K562 (cell line): Measurements from ENCODE around the gene KCNH2. TPM values are rescaled to one million over a fixed set of nuclear protein-coding genes. Genes with fewer than 3 reads are reported as not detected.

Experiments used
- ATAC-seq: fragments of 200-7000 bp; cut with Tn5 transposase; 3 replicates; pipeline ENCODE4 v1.9.1; 2020; ENCODE audit warnings: moderate library complexity
- BruUV-seq: library from RNA; stranded (reverse); fragments of 400-500 nt; replicated peaks from 2 replicates; lab custom pipeline; 2021; lab: Mats Ljungman, UMichigan
- CTCF ChIA-PET: fragments of 300-600 bp; formaldehyde crosslinking; extraction: SDS; loops from one replicate; lab custom pipeline; 2021; ENCODE audit warnings: low intra/inter-chr PET ratio; lab: Yijun Ruan, JAX
- POLR2A ChIA-PET: fragments of 300-600, 350-650 bp; sonication (Branson Sonifier 250); formaldehyde crosslinking; extraction: SDS; loops from one replicate; lab custom pipeline; 2021; ENCODE audit warnings: antibody characterized with exemption, inconsistent platforms; lab: Yijun Ruan, JAX
- DNase-seq, 4 experiments: peaks; one replicate each; pipeline versions ENCODE4 v3.0.0 to v3.0.0-alpha.2; 2011 to 2018; ENCODE audit warnings: low spot score in 3 of 4, mixed read lengths in 3 of 4; ENCODE audit errors: extremely low read depth in 1 of 4
- FAIRE-seq: peaks from 2 replicates; lab custom pipeline; 2011; peaks lifted over from hg19 to GRCh38; lab: Jason Lieb, UNC
- H2AFZ ChIP-seq: 2 replicates; pipeline ENCODE4 v1.6.0; 2011; ENCODE audit warnings: low read depth, low read length, control low read depth, inconsistent platforms
- H3K27ac ChIP-seq: fragments of 200-600 bp; 3 replicates; pipeline ENCODE4 v1.8.0; 2011; ENCODE audit warnings: low read depth, mild to moderate bottlenecking, control low read depth, inconsistent platforms, low read length, moderate library complexity, mixed read lengths; ENCODE audit errors: extremely low read depth
- H3K27me3 ChIP-seq, 2 experiments: fragments of 300-600 bp in 1 of 2; 2 replicates in 1 of 2; 3 replicates in 1 of 2; pipeline versions ENCODE4 v1.6.0 to v1.8.0; 2011; ENCODE audit warnings: inconsistent platforms in 2 of 2, low read length in 2 of 2, mild to moderate bottlenecking in 1 of 2, mixed read lengths in 1 of 2, moderate library complexity in 1 of 2; ENCODE audit not compliant: control insufficient read depth in 2 of 2, insufficient read depth in 2 of 2
- H3K36me3 ChIP-seq: fragments of 300-600 bp; 3 replicates; pipeline ENCODE4 v1.8.0; 2011; ENCODE audit warnings: mild to moderate bottlenecking, low read length, inconsistent platforms; ENCODE audit not compliant: control insufficient read depth, insufficient read depth
- H3K4me1 ChIP-seq, 2 experiments: fragments of 200-600 bp in 1 of 2; replicated peaks in 1 of 2; 2 replicates in 1 of 2; 3 replicates in 1 of 2; pipeline versions ENCODE4 v1.5.1 to v1.8.0; 2011; ENCODE audit warnings: inconsistent platforms in 2 of 2, low read length in 2 of 2, mild to moderate bottlenecking in 1 of 2, mixed read lengths in 1 of 2, moderate library complexity in 1 of 2; ENCODE audit not compliant: control insufficient read depth in 2 of 2, insufficient read depth in 2 of 2
- H3K4me2 ChIP-seq: 2 replicates; pipeline ENCODE4 v1.6.1; 2011; ENCODE audit warnings: low read length, control low read depth, inconsistent platforms, mixed read lengths; ENCODE audit not compliant: insufficient read depth
- H3K4me3 ChIP-seq: fragments of 200-600 bp; sonication (generic), shearing (Covaris generic); 2 replicates; pipeline ENCODE4 v1.5.1; 2016; ENCODE audit warnings: control low read depth, inconsistent platforms
- H3K79me2 ChIP-seq: fragments of 200-600 bp; 3 replicates; pipeline ENCODE4 v1.8.0; 2011; ENCODE audit warnings: low read length, inconsistent platforms; ENCODE audit not compliant: control insufficient read depth, insufficient read depth
- H3K9ac ChIP-seq, 2 experiments: 2 replicates each; pipeline versions ENCODE4 v1.6.0 to v1.6.1; 2011; ENCODE audit warnings: low read depth in 2 of 2, low read length in 2 of 2, control low read depth in 1 of 2, inconsistent platforms in 1 of 2, mild to moderate bottlenecking in 1 of 2, mixed read lengths in 1 of 2; ENCODE audit not compliant: insufficient read depth in 1 of 2
- H3K9me1 ChIP-seq: one replicate; pipeline ENCODE4 v1.6.0; 2011; ENCODE audit warnings: inconsistent platforms, mild to moderate bottlenecking, low read length, moderate library complexity; ENCODE audit not compliant: control insufficient read depth, insufficient read depth
- H3K9me3 ChIP-seq: replicated peaks from 2 replicates; pipeline ENCODE4 v1.5.1; 2011; ENCODE audit warnings: low read depth, low read length, inconsistent platforms; ENCODE audit not compliant: control insufficient read depth, insufficient read depth
- H4K20me1 ChIP-seq: replicated peaks from 2 replicates; pipeline ENCODE4 v1.6.1; 2011; ENCODE audit warnings: low read length, inconsistent platforms, mixed read lengths; ENCODE audit not compliant: control insufficient read depth, insufficient read depth
- FUS ChIP-seq: fragments of 200-400 bp; formaldehyde crosslinking; optimal IDR thresholded peaks from 2 replicates; pipeline ENCODE3; 2017; ENCODE audit warnings: low read depth, low read length
- KLF1 ChIP-seq: fragments of 450-650 bp; IDR thresholded peaks from 2 replicates; pipeline ENCODE4 v1.6.1; 2016; ENCODE audit warnings: missing genetic modification characterization, missing compliant biosample characterization
- WGBS: fragments of 100-300 bp; shearing (Covaris generic); methylation state at CpG from one replicate; pipeline ENCODE4 v1.1.6; 2016; ENCODE audit warnings: low coverage, mixed read lengths; ENCODE audit not compliant: insufficient coverage; ENCODE audit errors: missing lambda C conversion rate; 5-methylcytosine and 5-hydroxymethylcytosine counted together
- in situ Hi-C: fragments of 300-500 bp; cut with MboI; formaldehyde crosslinking; loops from 4 replicates; pipeline ENCODE4 v1.15.0; 2018; ENCODE audit warnings: inconsistent platforms, mixed read lengths
- intact Hi-C: fragments of 100-400 bp; cut with micrococcal nuclease; formaldehyde crosslinking; loops from 2 replicates; pipeline ENCODE4 v1.14.2; 2022
- polyA plus RNA-seq, 8 experiments: library from polyadenylated mRNA; depleted of rRNA in 4 of 8; stranded (reverse) in 5 of 8; unstranded in 3 of 8; fragments of >200 nt; fragmentation: Nextera tagmentation in 2 of 8; fragmentation: Illumina TruSeq in 1 of 8; extraction: Ambion mirVana in 2 of 8; extraction: Trizol in 1 of 8; gene quantifications; 2 replicates each; pipeline versions ENCODE4 v1.2.1 to v1.2.3, GENCODE V29; 2011 to 2014; ENCODE audit warnings: inconsistent platforms in 1 of 8, missing spikeins in 1 of 8
- total RNA-seq, 7 experiments: library from RNA; depleted of rRNA in 6 of 7; stranded (reverse); fragments of >200 nt in 6 of 7; fragmentation: Illumina TruSeq in 2 of 7; extraction: Trizol in 2 of 7; gene quantifications; 2 replicates each; pipeline versions ENCODE4 v1.2.1 to v1.2.3, GENCODE V29; 2011 to 2021; ENCODE audit warnings: low replicate concordance in 1 of 7
- TF ChIP-seq, protein P1 (sequence below): sonication (generic); formaldehyde crosslinking; IDR thresholded peaks from 2 replicates; pipeline ENCODE4 v1.9.0; 2022; ENCODE audit warnings: mild to moderate bottlenecking, missing genetic modification reagents
- TF ChIP-seq, protein P2 (sequence below): fragments of 250-450 bp; sonication (Bioruptor Pico); IDR thresholded peaks from 2 replicates; pipeline ENCODE4 v1.4.0; 2020; ENCODE audit warnings: borderline replicate concordance

The KCNH2 gene
- total and polyA plus RNA-seq, 9 of the 15 experiments (the other 6 are each of a cell fraction or from before 2014, with no cell fraction given): 18.1 to 368 (median 218) TPM

DNA sequence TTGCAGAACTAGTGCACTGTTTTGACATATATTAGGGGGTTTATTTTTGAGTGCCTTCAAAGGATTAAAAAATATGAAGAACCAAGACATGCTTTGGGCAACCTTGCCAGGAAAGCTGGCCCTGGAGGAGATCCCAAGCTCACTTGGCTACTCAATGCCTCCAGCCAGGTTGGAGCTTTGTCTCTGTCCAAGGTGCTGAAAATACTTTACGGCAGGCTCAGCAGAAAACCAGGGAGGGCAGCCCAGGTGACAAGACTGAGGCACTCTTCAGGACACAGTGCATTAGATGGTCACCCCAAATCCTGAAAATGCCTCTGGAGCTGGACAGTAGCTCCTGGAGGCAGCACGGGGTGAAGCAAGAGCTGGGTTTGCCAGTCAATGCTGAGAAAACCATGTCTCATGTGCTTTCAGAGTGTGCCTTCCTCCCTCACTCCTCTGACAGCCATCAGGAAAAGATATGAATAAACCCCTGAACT is 5.8 kb upstream of the KCNH2 start (continued):
- TF ChIP-seq, protein P1, sequence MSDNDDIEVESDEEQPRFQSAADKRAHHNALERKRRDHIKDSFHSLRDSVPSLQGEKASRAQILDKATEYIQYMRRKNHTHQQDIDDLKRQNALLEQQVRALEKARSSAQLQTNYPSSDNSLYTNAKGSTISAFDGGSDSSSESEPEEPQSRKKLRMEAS (CRISPR knock-in tag): peak; percentile 51; the same call in 1 of the 2 replicates

GRCh38 chr7:150982351-150982750 is 4.2 kb upstream of the KCNH2 start:
- no peak for ATAC-seq
- peaks cover 2% of the 10 kb centered on the region for H3K79me2 ChIP-seq
- peaks cover 9% of the 10 kb centered on the region; the same call in 1 of the 2 replicates for H4K20me1 ChIP-seq
- H3K9ac ChIP-seq: no peak overlapping the region
- ChIA-PET POLR2A (no interaction called here), CTCF (no interaction called here)
- TF ChIP-seq FUS (no peak), KLF1 (tag) (no peak)
- TF ChIP-seq, protein P2, sequence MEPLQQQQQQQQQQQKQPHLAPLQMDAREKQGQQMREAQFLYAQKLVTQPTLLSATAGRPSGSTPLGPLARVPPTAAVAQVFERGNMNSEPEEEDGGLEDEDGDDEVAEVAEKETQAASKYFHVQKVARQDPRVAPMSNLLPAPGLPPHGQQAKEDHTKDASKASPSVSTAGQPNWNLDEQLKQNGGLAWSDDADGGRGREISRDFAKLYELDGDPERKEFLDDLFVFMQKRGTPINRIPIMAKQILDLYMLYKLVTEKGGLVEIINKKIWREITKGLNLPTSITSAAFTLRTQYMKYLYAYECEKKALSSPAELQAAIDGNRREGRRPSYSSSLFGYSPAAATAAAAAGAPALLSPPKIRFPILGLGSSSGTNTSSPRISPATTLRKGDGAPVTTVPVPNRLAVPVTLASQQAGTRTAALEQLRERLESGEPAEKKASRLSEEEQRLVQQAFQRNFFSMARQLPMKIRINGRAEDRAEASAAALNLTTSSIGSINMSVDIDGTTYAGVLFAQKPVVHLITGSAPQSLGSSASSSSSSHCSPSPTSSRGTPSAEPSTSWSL (CRISPR knock-in tag): no peak
- WGBS: 10% methylated on average over 3 of the region's 3 CpGs
- peaks cover 17 to 44% of the 10 kb centered on the region in 2 experiments for H3K4me1 ChIP-seq
- no peak for DNase-seq
- no peak overlapping the region for H2AFZ ChIP-seq
- no peak overlapping the region for H3K4me3 ChIP-seq
- peaks cover 3% of the 10 kb centered on the region for H3K9me1 ChIP-seq
- no peak overlapping the region for H3K27ac ChIP-seq
- H3K9me3 ChIP-seq: no peaks in the 10 kb centered on the region
- H3K27me3 ChIP-seq: peaks cover 23 to 29% of the 10 kb centered on the region in 2 experiments
- no peak overlapping the region for H3K4me2 ChIP-seq
- in situ Hi-C loops: no loop called here
- intact Hi-C loops: no loop called here
- H3K36me3 ChIP-seq: no peaks in the 10 kb centered on the region
- no TSS peak for BruUV-seq
- no peak for FAIRE-seq
